Globus pallidus (tissue), 1 donor: ENCODE results near the gene ASTN2.

ENCODE experiments used
- DNase-seq: peaks from one replicate; pipeline ENCODE4 v3.0.0-alpha.2; 2015; ENCODE audit warnings: low spot score

Gene ASTN2

DNA sequence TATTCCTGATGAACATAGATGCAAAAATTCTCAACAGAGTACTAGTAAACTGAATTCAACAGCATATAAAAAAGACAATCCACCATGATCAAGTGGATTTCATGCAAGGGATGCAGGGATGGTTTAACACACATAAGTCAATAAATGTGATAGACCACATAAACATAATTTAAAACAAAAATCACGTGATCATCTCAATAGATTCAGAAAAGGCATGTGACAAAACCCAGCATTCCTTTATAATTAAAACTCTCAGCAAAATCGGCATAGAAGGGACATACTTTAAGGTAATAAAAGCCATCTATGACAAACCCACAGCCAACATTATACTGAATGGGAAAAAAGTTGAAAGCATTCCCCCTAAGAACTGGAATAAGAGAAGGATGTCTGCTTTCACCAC is 894.6 kb downstream of the ASTN2 start:
- no peak for DNase-seq

DNA sequence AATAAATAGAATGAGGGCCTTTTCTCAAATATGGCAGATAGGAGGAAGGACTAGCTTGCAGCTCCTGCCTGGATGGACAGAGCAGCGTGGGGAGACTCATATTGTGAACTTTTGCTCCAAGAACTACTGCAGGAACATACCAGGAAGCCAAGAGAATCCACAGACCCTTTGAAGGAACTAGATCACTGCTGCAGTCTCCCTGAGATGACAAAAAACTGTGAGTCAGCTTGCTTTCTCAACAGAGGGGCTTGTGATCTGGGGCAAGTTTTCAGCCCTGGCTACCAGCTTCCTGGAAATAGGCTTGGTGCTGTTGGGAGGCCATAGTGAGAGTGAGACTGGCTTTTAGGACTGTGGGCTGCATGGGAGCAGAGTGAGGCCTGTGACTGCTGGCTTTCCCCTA is 898.4 kb downstream of the ASTN2 start:
- no peak for DNase-seq

DNA sequence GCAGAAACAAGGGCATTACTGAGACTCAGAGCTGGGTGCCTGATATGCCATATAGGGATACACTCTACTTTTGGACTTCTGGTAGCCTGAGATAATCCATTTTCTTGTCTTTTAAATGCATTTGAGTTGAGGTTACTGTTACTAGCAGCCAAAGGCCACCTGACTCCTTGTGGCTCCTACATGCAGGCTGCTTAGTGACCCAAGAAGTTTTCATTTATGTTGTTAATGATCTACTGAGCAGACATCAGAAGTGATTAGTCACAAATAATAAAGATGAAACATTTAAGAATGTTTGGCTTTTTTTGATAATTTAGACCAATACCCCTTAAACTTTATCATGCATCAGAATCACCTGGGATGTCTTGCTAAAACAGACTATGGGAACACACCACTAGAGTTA is 899.3 kb downstream of the ASTN2 start:
- DNase-seq, result no peak

DNA sequence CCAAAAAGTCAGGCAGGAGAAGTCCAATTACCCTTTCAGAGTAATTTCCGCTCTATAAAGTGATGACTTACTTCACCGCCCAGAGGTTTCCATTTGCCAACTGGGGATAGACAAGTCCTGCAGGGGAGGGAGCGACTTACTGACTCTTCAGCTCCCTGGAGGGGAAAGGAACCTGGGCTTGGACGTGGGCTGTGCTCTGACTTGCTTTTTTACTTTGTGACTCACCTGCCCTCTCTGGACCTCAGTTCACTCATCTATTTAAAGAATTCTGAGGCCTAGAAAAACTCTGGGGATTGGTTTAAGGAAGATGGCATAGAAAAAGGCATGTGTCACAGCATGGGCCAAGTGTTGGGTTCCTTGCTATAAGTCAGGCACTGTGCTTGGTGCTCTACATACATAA is 908.2 kb downstream of the ASTN2 start:
- no peak for DNase-seq

DNA sequence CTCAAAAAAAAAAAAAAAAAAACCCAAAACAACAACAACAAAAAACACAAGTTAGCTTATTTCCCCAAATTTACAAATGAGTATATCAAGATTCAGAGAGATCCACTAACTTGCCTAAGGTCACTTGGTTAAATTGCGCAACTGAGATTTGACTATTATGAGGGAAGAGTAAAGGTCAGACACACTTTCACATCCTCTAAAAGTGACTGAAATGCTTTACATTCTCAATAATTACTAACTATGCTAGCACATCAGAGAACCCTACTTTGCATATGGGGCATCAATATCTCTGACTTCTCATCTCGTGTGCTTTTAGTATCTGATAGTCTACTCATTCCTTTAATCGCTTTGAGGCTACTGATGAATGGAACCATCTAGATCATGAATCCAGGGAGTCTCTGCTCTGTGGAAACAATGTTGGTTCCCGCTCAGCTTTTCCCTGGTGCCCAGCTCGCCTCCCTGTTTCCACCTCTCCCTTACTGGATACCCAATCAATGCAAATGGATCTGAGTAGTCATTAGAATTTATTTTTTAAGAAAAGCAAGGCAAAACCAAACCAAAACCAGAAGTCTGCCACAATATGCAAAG is 909.9 kb downstream of the ASTN2 start:
- no peak for DNase-seq

DNA sequence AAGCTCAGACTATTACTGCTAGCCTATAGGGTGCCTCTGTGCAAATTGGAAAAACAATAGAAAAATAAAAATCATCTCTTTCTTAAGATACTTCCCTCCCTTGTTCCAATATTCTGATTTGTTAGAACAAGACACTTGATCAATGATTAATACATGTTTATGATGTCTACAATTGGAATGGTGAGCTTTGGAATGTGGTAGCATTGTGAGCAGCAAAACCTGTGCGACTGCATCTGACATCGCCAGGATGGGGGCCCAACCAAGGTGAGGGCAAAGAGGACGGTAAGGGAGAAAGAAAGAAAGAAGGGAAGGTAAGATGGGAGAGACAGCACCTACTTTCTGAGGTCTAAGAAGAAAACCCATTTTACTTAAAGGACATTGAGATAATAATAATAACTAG is 910.8 kb downstream of the ASTN2 start:
- DNase-seq, result no peak

DNA sequence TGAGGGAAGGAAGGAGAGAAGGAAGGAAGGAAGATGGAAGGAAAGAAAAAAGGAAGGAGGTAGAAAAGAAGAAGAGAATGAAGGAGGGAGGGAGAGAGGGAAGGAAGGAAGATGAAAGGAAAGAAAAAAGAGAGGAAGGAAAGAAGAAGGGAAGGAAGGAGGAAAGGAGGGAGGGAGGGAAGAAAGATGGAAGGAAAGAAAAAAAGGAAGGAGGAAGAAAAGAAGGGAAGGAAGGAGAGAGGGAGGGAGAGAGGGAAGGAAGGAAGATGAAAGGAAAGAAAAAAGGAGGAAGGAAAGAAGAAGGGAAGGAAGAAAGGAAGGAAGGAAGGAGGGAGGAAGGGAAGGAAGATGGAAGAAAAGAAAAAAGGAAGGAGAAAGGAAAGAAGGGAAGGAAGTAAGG is 912.1 kb downstream of the ASTN2 start:
- no peak for DNase-seq

DNA sequence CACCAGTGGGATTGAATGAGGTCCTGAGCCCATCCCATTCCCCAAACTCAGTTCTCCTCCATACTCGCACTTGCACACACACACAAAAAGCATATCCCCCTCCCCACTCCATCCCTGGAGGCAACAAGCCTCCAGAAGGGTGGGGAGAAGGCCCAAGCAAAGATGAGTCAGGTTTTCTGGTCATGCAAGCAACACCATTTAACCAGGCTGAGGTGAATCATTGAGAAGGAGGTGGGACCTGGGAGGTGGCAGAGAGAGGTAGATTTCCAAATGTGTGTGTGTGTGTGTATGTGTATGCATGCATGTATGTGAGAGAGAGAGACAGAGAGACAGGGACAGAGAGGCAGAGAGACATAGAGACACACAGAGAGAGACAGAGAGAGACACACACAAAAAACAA is 913.0 kb downstream of the ASTN2 start:
- DNase-seq, result no peak

DNA sequence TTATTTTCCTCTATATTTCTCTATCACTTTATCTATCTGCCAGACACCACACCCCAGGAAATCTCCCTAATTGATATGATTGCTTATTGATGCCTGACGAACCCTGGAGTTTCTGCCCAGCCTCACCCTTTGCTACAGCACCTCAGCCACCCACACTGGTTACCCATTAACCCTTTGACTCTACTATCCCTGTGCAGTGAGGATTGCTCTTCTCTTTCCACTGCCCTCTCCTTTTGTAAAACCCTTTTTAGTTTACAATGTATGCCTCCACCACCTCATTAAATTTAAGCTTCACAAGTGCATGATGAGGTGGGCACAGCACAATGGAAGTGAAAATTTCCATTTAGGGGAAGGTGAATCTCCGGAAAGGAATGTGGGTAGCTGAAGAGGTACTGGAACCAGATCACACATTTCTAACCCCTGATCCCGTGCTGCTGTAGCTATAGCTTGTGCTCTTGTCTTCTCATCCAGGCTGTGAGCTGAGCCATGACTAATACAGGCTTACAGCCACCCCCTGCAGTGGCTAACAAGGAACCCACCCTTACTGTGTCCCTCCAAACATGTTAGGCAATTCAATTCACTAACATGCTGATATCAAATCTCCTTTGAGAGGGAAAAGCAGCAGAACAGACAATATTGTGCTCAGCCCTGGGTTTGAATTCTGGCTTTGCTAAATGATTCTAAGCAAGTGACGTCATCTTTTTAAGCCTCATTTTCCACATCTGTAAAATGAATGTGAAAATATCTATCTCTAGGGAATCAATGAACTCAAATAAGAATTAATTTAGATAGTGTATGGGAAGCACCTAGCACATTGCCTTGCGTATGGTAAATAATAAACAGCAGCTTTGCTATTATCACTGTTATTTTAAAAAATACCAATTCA is 914.6 kb downstream of the ASTN2 start:
- no peak for DNase-seq

DNA sequence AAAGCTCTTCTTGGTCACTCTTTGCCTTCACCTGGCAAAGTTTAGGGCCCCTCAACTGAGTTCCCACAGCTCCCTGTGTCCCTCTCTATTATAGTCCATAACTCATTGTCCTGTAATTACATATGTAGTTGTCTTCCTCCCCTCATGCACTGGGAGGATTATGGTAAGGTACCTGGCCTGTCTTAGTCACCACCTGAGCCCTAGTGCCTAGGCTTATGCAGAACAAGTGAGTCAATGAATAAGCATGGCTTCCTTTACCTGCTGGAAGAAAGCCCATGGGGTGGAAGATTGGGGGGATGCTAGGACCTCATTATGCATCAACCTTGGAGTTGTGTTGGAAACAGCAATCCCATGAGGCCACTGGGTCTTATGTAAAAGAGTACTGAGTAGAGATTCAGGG is 915.4 kb downstream of the ASTN2 start:
- no peak for DNase-seq

DNA sequence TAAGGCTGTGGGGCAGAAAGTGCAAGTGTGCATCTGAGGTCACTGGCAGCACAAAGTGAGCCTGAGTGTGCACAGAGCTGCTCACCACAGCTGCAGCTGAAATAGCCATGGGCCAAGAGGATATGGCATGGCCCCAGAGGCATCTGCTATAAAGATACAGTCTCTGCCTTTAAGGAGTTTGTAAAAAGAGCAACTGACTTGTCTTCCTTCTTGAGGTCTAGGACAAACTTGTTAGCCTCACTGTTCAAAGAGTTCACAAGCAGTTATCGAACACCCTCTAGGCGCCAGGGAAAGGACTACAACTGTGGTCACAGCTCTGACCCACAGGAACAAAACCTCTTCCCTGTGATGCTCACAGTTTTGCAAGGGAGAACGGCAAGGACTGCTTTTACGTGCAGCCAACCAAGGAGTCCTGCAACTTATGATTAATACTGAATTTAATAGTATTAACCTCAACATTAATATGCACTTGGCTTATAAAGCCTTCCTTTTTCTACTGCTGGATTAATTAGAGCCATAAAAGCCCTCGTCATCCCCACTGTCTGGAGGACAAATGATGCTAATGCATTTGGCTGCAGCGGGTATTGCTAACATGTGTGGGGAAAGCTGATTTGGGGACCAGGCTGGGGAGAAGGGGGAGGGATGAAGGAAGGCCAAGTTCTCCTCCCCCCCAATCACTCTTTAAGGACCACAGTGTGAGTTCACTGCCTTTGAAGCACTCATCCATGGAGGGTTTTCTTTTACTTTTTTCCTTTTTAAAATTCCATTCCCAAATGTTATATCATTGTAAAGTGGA is 917.6 kb downstream of the ASTN2 start:
- DNase-seq, result no peak

DNA sequence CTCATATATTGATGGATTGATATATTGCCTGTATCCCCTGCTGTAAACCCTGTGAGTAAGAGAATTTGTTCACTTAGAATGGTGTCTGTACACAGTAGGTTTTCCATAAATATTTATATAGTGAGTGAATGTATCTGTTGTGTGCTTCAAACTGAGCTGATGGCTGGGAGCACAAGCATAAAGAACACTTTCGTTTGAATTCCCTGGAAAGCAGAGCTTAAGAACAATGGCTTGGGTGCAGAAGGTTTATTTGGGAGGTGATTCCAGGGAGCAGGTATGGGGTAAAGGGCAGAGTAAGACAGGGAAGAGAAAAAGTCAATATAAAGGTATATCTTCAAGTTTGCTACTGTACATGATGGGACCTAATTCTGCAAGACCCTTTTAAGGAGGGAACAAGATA is 918.7 kb downstream of the ASTN2 start:
- no peak for DNase-seq

DNA sequence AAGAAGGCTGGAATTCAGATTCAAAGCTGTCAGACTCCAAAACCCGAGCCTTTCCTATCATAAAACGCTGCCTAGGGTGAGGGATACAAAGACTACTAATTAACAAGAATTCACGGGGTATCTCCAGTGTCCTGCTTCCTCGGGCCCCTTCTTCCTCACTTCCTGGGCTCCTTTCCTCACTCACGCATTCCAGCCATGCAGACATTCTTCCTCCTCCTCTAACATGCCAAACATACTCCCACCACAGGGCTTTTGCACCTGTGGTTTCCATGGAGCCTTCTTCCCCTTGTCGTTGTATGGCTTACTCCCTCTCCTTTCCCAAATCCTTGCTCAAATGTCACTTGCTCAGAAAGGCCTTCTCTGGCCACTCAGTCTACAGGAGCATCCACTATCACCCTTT is 919.1 kb downstream of the ASTN2 start:
- no peak for DNase-seq

DNA sequence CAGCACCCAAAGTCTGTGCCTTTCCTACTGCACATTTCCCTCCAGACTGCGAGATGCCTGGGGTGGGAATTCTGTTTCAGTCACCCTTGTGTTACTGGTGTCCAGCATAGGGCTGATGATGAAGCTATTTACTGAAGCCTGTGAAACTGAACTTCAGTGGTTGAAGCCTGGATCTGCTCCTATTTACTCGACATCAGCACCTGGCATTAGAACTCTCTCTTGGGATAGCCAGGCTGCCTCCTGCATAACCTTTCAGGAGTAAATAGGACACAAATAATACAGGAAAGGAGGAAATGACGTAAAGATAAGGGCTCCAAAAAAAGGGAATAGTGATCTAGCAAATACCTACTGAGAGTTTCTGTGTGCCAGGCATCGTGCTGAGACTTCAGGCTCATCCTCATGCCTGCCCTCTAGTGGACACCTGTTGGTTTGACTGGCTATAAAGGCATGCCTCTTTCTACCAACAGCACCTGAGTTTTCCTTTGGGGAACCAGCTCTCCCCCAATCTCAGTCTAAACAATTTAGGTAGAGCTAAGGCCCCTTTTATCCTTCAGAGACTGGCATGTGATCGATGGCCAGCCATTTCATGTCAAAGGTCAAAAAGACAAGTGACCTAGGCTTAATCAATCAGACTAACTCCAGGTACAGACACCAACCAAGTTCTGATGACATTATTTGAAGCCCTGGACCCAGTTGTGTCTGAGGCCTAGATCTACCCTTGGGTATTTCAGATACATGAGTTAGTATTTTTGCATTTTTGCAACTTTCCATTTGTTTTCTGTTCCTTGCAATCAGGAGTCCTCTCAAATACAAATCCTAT is 919.8 kb downstream of the ASTN2 start:
- DNase-seq, result no peak

DNA sequence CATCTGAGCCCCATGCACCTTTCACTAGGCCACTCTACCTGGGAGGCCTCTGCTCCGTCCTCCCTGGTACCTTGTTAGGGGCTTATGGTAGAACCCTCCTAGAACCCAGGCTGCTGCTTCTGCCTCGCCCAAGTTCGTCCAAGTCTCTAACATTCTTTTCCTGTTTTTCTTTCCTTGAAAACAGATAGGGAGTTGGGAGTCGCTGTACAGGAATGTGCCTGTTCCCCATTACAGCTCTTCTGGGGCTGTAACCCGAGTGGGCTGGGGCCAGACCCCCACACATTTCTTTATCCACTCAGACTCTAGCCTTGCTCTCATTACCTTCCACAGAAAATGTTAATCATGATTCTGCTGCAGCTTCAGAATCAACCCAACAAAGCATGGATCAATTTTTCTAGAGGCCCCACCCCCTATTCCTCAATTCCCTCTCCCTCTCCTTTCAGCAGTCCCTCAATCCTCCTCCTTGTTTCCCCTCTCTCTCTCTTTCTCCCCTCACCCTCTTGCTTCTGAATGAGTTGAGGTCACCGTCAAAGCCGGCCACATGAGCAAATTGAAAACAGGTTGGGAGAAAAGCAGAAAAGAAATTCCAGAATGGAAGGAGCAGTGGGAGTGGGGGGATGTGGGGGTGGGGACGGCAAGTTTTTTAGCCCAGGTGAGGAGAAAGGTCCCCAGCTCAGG is 921.5 kb downstream of the ASTN2 start:
- DNase-seq, result no peak

DNA sequence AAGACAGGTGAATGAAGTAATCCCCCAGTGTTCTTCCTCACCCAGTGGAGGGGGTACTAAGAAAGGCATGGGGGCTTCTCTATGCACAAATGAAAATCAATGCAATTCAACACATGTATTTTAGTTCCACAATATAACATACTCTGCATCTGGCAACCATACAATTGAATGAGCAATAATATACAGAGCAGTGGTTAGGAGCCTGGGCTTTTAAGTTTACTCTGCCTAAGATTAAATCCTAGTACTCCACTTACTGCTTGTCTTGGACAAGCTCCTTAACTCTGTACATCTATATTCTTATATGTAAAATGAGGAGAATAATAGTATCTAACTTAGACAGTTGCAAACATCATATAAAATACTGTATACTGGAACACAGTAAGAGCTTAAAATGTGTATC is 923.2 kb downstream of the ASTN2 start:
- no peak for DNase-seq

DNA sequence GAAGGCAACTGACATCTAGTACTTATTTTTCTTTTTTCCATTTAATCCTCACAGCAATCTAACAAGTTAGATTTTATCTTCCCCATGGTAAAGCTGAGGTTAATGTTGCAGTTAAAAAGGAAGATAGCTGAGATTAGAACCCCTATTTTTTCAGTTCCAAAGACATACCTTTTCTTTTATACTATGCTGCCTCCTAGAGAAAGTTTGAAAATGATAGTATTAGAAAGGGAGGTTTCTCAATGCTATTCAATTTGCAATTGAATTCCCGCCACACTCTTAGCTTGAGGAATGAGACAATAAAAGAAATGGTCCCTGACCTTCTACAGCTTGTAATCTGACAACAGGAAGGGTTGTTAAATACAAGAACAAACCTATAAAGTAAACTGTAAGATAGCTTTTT is 923.6 kb downstream of the ASTN2 start:
- DNase-seq, result no peak

DNA sequence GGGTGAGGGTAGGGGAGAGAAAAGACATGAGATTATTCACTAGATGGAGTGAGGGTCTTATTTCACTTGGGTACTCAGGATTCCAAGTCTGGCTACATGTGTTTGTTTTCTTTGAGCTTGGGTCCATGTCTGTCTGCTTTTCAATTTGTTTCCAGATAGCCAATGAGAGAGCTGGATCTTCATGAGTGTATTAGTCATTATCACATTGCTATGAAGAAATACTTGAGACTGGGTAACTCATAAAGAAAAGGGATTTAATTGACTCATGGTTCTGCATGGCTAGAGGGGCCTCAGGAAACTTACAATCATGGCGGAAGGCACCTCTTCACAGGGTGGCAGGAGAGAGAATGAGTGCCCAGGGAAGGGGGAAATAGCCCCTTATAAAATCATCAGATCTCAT is 924.5 kb downstream of the ASTN2 start:
- no peak for DNase-seq

DNA sequence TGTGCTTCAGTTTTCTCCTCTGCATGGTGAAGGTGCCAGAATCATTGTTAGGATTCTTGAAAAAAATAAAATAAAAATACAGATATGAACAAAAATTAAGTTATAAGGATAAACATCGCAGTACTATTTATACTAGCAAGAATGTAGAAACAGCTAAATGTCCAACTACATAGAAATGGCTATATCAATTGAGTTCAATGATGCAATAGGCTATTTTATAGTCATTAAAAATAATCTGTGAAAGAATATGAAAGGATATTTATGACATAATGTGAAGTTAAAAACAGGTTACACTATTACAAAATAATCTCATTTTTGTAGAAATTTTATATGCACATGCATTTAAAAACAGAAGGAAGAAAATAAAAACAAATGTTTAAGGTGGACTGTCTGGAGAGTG is 926.5 kb downstream of the ASTN2 start:
- no peak for DNase-seq

DNA sequence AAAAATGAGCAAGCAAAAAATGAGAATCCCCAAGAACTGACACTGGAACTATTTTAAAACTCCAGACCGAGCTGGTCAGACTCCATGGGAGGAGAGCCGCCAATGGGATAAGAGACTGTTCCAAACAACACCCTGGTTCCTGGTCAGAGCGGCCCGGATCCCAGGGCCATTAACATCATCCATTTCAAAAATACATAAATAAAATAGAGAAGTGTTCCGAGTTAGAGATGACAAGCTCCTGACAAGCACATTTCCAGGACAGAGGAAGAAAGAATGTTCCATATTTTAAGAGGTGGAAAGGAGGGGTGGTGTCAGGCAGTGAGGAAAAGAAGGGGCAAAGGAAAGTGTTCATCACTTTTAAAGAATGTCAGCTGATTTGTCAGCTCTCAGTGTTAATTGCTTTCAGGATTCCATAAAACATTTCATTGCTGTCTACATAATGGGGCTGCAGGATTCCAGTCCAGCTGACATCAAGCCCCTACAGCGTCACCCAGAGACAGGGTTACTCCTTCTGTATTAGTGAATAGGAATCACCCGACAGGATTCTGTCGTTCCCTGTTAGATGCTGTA is 930.3 kb downstream of the ASTN2 start:
- no peak for DNase-seq
